Keratinocyte (primary cell): Measurements from ENCODE around the gene SYT6. TPM values are rescaled to one million over a fixed set of nuclear protein-coding genes. Genes with fewer than 3 reads are reported as not detected.

ENCODE experiments used
- DNase-seq: peaks from one replicate; pipeline ENCODE4 v3.0.0-alpha.2; 2011; ENCODE audit warnings: low read depth, missing footprints, low spot score
- FAIRE-seq: peaks from 2 replicates; lab custom pipeline; 2011; peaks lifted over from hg19 to GRCh38; lab: Jason Lieb, UNC
- H2AFZ ChIP-seq: 2 replicates; pipeline ENCODE4 v1.6.0; 2012; ENCODE audit warnings: low read length, control low read depth, inconsistent platforms; ENCODE audit not compliant: control insufficient read depth
- H3K27ac ChIP-seq: 2 replicates; pipeline ENCODE4 v1.5.1; 2011; ENCODE audit warnings: low read length; ENCODE audit not compliant: control insufficient read depth, insufficient read depth
- H3K27me3 ChIP-seq: 3 replicates; pipeline ENCODE4 v1.6.0; 2011; ENCODE audit warnings: low read length; ENCODE audit not compliant: control insufficient read depth, insufficient read depth; ENCODE audit errors: extremely low read depth
- H3K36me3 ChIP-seq, 2 experiments: 2 replicates in 1 of 2; 3 replicates in 1 of 2; pipeline ENCODE4 v1.5.1; 2011; ENCODE audit warnings: low read length in 2 of 2, mild to moderate bottlenecking in 1 of 2; ENCODE audit not compliant: control insufficient read depth in 2 of 2, insufficient read depth in 2 of 2; ENCODE audit errors: extremely low read depth in 1 of 2
- H3K4me1 ChIP-seq: 3 replicates; pipeline ENCODE4 v1.5.1; 2011; ENCODE audit warnings: low read length; ENCODE audit not compliant: control insufficient read depth, insufficient read depth; ENCODE audit errors: extremely low read depth
- H3K4me2 ChIP-seq: 3 replicates; pipeline ENCODE4 v1.6.0; 2011; ENCODE audit warnings: low read depth, low read length; ENCODE audit not compliant: control insufficient read depth, insufficient read depth; ENCODE audit errors: extremely low read depth
- H3K4me3 ChIP-seq, 3 experiments: fragments of 200-600 bp in 1 of 3; sonication (generic) in 1 of 3; 2 replicates in 2 of 3; 3 replicates in 1 of 3; pipeline ENCODE4 v1.5.1; 2011 to 2016; ENCODE audit warnings: low read length in 3 of 3, mild to moderate bottlenecking in 3 of 3, control low read depth in 2 of 3, inconsistent platforms in 1 of 3, low read depth in 1 of 3, mixed read lengths in 1 of 3, mixed run types in 1 of 3, moderate library complexity in 1 of 3; ENCODE audit not compliant: control insufficient read depth in 2 of 3, insufficient read depth in 2 of 3; ENCODE audit errors: extremely low read depth in 1 of 3
- H3K79me2 ChIP-seq: 2 replicates; pipeline ENCODE4 v1.6.0; 2012; ENCODE audit warnings: low read length; ENCODE audit not compliant: control insufficient read depth, insufficient read depth
- H3K9ac ChIP-seq: 3 replicates; pipeline ENCODE4 v1.6.0; 2011; ENCODE audit warnings: low read length; ENCODE audit not compliant: control insufficient read depth, insufficient read depth; ENCODE audit errors: extremely low read depth
- H3K9me1 ChIP-seq: 3 replicates; pipeline ENCODE4 v1.6.0; 2011; ENCODE audit warnings: low read length; ENCODE audit not compliant: control insufficient read depth, insufficient read depth; ENCODE audit errors: extremely low read depth
- H3K9me3 ChIP-seq: 2 replicates; pipeline ENCODE4 v1.5.1; 2012; ENCODE audit warnings: low read depth, low read length; ENCODE audit not compliant: control insufficient read depth
- H4K20me1 ChIP-seq: 3 replicates; pipeline ENCODE4 v1.6.0; 2011; ENCODE audit warnings: low read length; ENCODE audit not compliant: control insufficient read depth, insufficient read depth; ENCODE audit errors: extremely low read depth
- EZH2 ChIP-seq: IDR thresholded peaks from one replicate; pipeline ENCODE4 v1.6.1; 2012; ENCODE audit warnings: inconsistent platforms, mild to moderate bottlenecking, low read length, moderate library complexity
- dilution Hi-C: fragments of 300-500 bp; cut with MboI; formaldehyde crosslinking; loops from one replicate; pipeline ENCODE4 v1.7.0; 2020; ENCODE audit warnings: low sequenced_read_pairs; ENCODE audit not compliant: extremely low pct_ligation_motif_present
- polyA plus RNA-seq, 5 experiments: library from polyadenylated mRNA; depleted of rRNA in 3 of 5; stranded (reverse) in 3 of 5; stranded (forward) in 1 of 5; unstranded in 1 of 5; fragments of >200 nt; gene quantifications; 1 replicate in 1 of 5; 2 replicates in 3 of 5; 3 replicates in 1 of 5; pipeline versions ENCODE4 v1.2.1 to v1.2.3, GENCODE V29; 2011 to 2012; ENCODE audit warnings: missing spikeins in 2 of 5, low read depth in 1 of 5, low replicate concordance in 1 of 5
- TF ChIP-seq, protein P1 (sequence below), 3 experiments: IDR thresholded peaks in 1 of 3; conservative IDR thresholded peaks in 1 of 3; optimal IDR thresholded peaks in 1 of 3; 2 replicates in 2 of 3; 3 replicates in 1 of 3; pipeline versions ENCODE3 to v1.5.1; 2011; ENCODE audit warnings: low read length in 3 of 3, mild to moderate bottlenecking in 3 of 3, moderate library complexity in 2 of 3, control low read depth in 1 of 3, inconsistent platforms in 1 of 3; ENCODE audit not compliant: insufficient read depth in 2 of 3; ENCODE audit errors: extremely low read depth in 1 of 3

SYT6 gene
- polyA plus RNA-seq, 1 donor (not counting 4 experiments of a cell fraction or from before 2014, with no cell fraction given) = not detected

DNA sequence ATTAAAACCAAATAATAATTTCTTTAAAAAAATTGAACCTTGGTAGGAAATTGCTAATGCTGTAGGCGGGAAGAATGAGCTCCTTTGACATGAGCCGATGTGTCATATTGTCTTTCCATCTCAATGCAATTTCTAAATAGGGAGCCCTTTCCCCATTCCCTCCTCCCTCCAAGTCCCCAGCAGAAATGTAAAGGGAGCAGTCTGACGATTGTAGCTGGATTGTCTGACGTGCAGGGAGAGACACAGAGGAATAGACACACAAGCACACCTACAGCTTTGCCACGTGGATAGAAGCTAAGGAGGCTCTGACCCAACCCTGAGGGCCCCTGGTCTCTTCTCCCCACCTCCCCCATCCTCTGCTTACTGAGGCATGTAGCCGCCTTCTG lies 3.6 kb upstream of the SYT6 start:
- Histone ChIP-seq H3K36me3 (no peaks in the 10 kb centered on the region), H3K4me2 (no peak overlapping the region), H3K9me3 (no peaks in the 10 kb centered on the region), H3K9me1 (no peaks in the 10 kb centered on the region), H3K27me3 (peaks cover 59% of the 10 kb centered on the region), H4K20me1 (peaks cover 14% of the 10 kb centered on the region), H3K27ac (no peak overlapping the region), H2AFZ (no peak overlapping the region), H3K79me2 (no peaks in the 10 kb centered on the region), H3K9ac (no peak overlapping the region), H3K4me3 (no peak overlapping the region), H3K4me1 (peaks cover 5% of the 10 kb centered on the region)
- no peak for DNase-seq
- no peak for FAIRE-seq
- dilution Hi-C loops = no loop called here
- TF ChIP-seq, protein P1, sequence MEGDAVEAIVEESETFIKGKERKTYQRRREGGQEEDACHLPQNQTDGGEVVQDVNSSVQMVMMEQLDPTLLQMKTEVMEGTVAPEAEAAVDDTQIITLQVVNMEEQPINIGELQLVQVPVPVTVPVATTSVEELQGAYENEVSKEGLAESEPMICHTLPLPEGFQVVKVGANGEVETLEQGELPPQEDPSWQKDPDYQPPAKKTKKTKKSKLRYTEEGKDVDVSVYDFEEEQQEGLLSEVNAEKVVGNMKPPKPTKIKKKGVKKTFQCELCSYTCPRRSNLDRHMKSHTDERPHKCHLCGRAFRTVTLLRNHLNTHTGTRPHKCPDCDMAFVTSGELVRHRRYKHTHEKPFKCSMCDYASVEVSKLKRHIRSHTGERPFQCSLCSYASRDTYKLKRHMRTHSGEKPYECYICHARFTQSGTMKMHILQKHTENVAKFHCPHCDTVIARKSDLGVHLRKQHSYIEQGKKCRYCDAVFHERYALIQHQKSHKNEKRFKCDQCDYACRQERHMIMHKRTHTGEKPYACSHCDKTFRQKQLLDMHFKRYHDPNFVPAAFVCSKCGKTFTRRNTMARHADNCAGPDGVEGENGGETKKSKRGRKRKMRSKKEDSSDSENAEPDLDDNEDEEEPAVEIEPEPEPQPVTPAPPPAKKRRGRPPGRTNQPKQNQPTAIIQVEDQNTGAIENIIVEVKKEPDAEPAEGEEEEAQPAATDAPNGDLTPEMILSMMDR (optimal IDR thresholded peaks at IDR 0.05 in 1 of 3, IDR thresholded peaks at IDR 0.05 in 1 of 3, conservative IDR thresholded peaks at IDR 0.05 in 1 of 3; ENCODE audit: extremely low read depth in 1 of 3, insufficient read depth in 2 of 3, low read length in 3 of 3) = no peak
- no peak for TF ChIP-seq EZH2

DNA sequence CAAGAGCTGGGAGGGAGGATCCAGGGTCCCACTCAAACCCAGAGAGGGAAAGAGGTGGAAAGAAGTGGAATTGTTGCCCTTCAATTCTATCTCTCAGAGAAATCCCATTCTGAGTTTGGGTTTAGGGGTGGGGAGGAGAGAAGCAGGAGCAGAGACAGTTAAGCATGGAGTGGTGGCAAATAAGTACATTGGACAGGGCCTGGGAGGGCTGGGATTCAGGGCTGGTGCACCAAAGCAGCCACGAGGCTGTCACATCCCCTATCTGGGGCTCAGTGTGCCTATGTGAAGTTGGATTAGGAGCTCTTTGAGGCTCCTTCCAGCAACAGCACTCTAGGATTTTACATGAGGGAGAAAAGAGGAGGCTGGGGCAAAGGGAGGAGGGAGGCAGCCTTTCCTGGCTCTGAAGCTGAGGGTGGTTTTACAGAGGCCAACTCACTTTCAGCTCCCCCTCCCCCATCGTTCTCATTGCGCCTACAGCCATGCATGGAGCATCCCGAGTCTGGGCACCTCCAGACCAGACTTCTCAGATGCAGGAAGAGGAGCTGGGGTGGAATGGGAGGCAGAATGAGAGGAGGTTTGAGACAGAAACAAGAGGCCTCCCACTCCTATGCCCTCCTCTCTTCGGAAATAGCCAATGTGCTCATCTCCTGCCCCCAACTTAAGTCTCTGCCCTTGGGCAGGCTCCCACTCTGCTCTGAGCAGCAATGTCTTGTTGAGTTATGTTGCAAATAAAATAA lies 3.0 kb upstream of the SYT6 start:
- H4K20me1 ChIP-seq = peaks cover 14% of the 10 kb centered on the region
- H3K9me1 ChIP-seq = no peaks in the 10 kb centered on the region
- H3K27ac ChIP-seq = no peak overlapping the region
- H3K79me2 ChIP-seq = no peaks in the 10 kb centered on the region
- no peaks in the 10 kb centered on the region for H3K9me3 ChIP-seq
- dilution Hi-C loops = no loop called here
- DNase-seq (no peak), FAIRE-seq (no peak)
- TF ChIP-seq, protein P1 (optimal IDR thresholded peaks at IDR 0.05 in 1 of 3, IDR thresholded peaks at IDR 0.05 in 1 of 3, conservative IDR thresholded peaks at IDR 0.05 in 1 of 3; ENCODE audit: extremely low read depth in 1 of 3, insufficient read depth in 2 of 3, low read length in 3 of 3) = no peak
- no peak for TF ChIP-seq EZH2
- H3K9ac ChIP-seq = no peak overlapping the region
- H3K27me3 ChIP-seq = peaks cover 65% of the 10 kb centered on the region
- peaks cover 5% of the 10 kb centered on the region for H3K4me1 ChIP-seq
- no peak overlapping the region for H2AFZ ChIP-seq
- no peak overlapping the region for H3K4me2 ChIP-seq
- H3K36me3 ChIP-seq = no peaks in the 10 kb centered on the region
- no peak overlapping the region for H3K4me3 ChIP-seq
